ENCODE results near the gene SLC15A5. TPM values are rescaled to one million over a fixed set of nuclear protein-coding genes. Genes with fewer than 3 reads are reported as not detected.

SLC15A5 gene
- total and polyA plus RNA-seq, 2 of the 4 experiments (the other 2 are of a cell fraction): not detected

DNA sequence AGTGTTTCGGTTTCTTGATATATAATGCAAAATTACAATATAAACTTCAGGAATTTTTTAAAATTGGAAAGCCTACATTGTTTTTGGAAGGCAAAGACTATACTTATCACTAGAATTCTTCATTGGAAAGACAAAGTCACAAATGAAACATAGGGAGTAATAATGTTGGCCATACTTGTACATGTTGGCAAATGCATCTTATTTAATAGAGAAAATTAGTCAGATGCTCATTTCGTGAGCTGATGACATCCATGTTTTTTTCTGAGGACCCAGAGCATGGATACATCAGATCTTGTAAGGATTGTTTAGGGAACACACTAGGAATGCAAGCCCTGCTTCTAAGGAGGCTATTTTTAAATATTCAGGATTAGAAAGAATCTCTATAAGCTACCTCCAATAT is 4.6 kb upstream of the SLC15A5 start:
- Histone ChIP-seq H4K91ac (ENCODE audit: insufficient read depth, low read depth, low read length) (no peak overlapping the region), H3K79me1 (ENCODE audit: low read depth in 1 of 2, low read length in 2 of 2) (no peaks in the 10 kb centered on the region), H3K9me1 (ENCODE audit: insufficient read depth, low read length) (no peaks in the 10 kb centered on the region), H3K18ac (ENCODE audit: low read depth, low read length) (no peak overlapping the region), H3K36me3 (ENCODE audit: control insufficient read depth, insufficient read depth, low read length) (no peaks in the 10 kb centered on the region), H2BK120ac (ENCODE audit: low read depth, low read length) (no peak overlapping the region), H2BK15ac (ENCODE audit: low read depth, low read length) (no peak overlapping the region), H2BK20ac (ENCODE audit: low read depth, low read length) (no peak overlapping the region), H3K27me3 (ENCODE audit: control insufficient read depth, insufficient read depth, low read length) (no peaks in the 10 kb centered on the region), H4K20me1 (ENCODE audit: insufficient read depth, low read length) (no peaks in the 10 kb centered on the region), H3K4me1 (ENCODE audit: control insufficient read depth, insufficient read depth, low read length) (no peaks in the 10 kb centered on the region), H3K9me3 (ENCODE audit: control insufficient read depth, insufficient read depth, low read length) (no peaks in the 10 kb centered on the region), H2BK5ac (ENCODE audit: low read depth, low read length, poor library complexity, severe bottlenecking) (no peak overlapping the region), H3K56ac (ENCODE audit: extremely low read depth, insufficient read depth, low read length) (no peak overlapping the region), H3K4me3 (ENCODE audit: insufficient read depth, low read depth, low read length) (no peak overlapping the region), H3K9ac (ENCODE audit: low read depth, low read length) (no peak overlapping the region), H4K8ac (ENCODE audit: low read depth in 2 of 2, low read length in 2 of 2) (no peak overlapping the region), H4K5ac (ENCODE audit: low read depth, low read length) (no peak overlapping the region), H3K23ac (ENCODE audit: low read depth, low read length) (no peak overlapping the region), H3K14ac (replicated peaks; ENCODE audit: low read depth, low read length) (no peak overlapping the region), H3K4me2 (ENCODE audit: low read depth, low read length) (no peak overlapping the region), H3K27ac (ENCODE audit: insufficient read depth, low read length) (no peak overlapping the region), H2AK5ac (ENCODE audit: low read depth, low read length) (no peak overlapping the region), H2AK9ac (replicated peaks; ENCODE audit: low read depth, low read length, poor library complexity) (no peak overlapping the region), H3K4ac (ENCODE audit: low read depth, low read length) (no peak overlapping the region), H2AFZ (replicated peaks; ENCODE audit: low read length, poor library complexity) (no peak overlapping the region)
- ChIA-PET CTCF (no interaction called here), POLR2A (ENCODE audit: unreplicated experiment) (no interaction called here)
- dilution Hi-C loops (cut with HindIII; ENCODE audit: low sequenced_read_pairs, unreplicated experiment): no loop called here
- ATAC-seq (ENCODE audit: low read depth) (no peak), DNase-seq (no peak)
- no CpG with 5 or more reads among the region's 2 CpGs for WGBS, 2 experiments (ENCODE audit: extremely low coverage in 2 of 2, insufficient read length in 1 of 2)
- TF ChIP-seq NFE2L2 (IDR thresholded peaks at IDR 0.05; ENCODE audit: low read depth, low read length): no peak
- no peak for TF ChIP-seq RAD21 (IDR thresholded peaks at IDR 0.05; ENCODE audit: low read length)
- TF ChIP-seq SMC3 (IDR thresholded peaks at IDR 0.05; ENCODE audit: low read depth, low read length): no peak
- TF ChIP-seq MAFK (IDR thresholded peaks at IDR 0.05; ENCODE audit: low read depth, low read length): no peak
- no peak for TF ChIP-seq RCOR1 (IDR thresholded peaks at IDR 0.05; ENCODE audit: insufficient replicate concordance, low read length)
- TF ChIP-seq RFX5 (IDR thresholded peaks at IDR 0.05; ENCODE audit: low read depth, low read length): no peak
- no peak for TF ChIP-seq FOS (IDR thresholded peaks at IDR 0.05; ENCODE audit: low read depth, low read length)
- no peak for TF ChIP-seq POLR2A (IDR thresholded peaks at IDR 0.05; ENCODE audit: low read depth, low read length)
- TF ChIP-seq, protein P1, sequence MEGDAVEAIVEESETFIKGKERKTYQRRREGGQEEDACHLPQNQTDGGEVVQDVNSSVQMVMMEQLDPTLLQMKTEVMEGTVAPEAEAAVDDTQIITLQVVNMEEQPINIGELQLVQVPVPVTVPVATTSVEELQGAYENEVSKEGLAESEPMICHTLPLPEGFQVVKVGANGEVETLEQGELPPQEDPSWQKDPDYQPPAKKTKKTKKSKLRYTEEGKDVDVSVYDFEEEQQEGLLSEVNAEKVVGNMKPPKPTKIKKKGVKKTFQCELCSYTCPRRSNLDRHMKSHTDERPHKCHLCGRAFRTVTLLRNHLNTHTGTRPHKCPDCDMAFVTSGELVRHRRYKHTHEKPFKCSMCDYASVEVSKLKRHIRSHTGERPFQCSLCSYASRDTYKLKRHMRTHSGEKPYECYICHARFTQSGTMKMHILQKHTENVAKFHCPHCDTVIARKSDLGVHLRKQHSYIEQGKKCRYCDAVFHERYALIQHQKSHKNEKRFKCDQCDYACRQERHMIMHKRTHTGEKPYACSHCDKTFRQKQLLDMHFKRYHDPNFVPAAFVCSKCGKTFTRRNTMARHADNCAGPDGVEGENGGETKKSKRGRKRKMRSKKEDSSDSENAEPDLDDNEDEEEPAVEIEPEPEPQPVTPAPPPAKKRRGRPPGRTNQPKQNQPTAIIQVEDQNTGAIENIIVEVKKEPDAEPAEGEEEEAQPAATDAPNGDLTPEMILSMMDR (conservative IDR thresholded peaks at IDR 0.05; ENCODE audit: low read depth, low read length): no peak
- TF ChIP-seq MAZ (IDR thresholded peaks at IDR 0.05; ENCODE audit: borderline replicate concordance, low read depth, low read length): no peak
- TF ChIP-seq CHD1 (IDR thresholded peaks at IDR 0.05; ENCODE audit: low read depth, low read length): no peak
- no peak for TF ChIP-seq CEBPB (IDR thresholded peaks at IDR 0.05; ENCODE audit: low read depth, low read length)
- no peak for TF ChIP-seq MXI1 (IDR thresholded peaks at IDR 0.05; ENCODE audit: borderline replicate concordance, low read depth, low read length)
- no peak for TF ChIP-seq BHLHE40 (IDR thresholded peaks at IDR 0.05; ENCODE audit: low read depth, low read length)
- in situ Hi-C loops (cut with MboI; ENCODE audit: low sequenced_read_pairs): no loop called here
- no TSS peak for BruUV-seq (replicated peaks)
- intact Hi-C loops (cut with micrococcal nuclease): no loop called here

Data from IMR-90 (cell line).